Thyroid gland (tissue), 4 donors: ENCODE results near the gene ADAMTS15. TPM values are rescaled to one million over a fixed set of nuclear protein-coding genes. Genes with fewer than 3 reads are reported as not detected.

Source experiments
- DNase-seq, 2 donors: peaks; one replicate each; pipeline ENCODE4 v3.0.0-alpha.2; 2019
- H3K27ac ChIP-seq, 3 donors: fragments of 200-600 bp; sonication (generic); 1 replicate in 2 of 3; 2 replicates in 1 of 3; pipeline ENCODE4 v1.5.1; 2016 to 2019; ENCODE audit warnings: mild to moderate bottlenecking in 1 of 3, moderate library complexity in 1 of 3
- H3K27me3 ChIP-seq: fragments of 200-600 bp; sonication (generic); one replicate; pipeline ENCODE4 v1.5.1; 2019
- H3K36me3 ChIP-seq, 2 donors: fragments of 200-600 bp; sonication (generic); one replicate each; pipeline ENCODE4 v1.5.1; 2016 to 2019
- H3K4me1 ChIP-seq, 2 donors: fragments of 200-600 bp; sonication (generic); one replicate each; pipeline ENCODE4 v1.5.1; 2017 to 2019
- H3K4me3 ChIP-seq, 3 donors: fragments of 200-600 bp; sonication (generic); replicated peaks in 1 of 3; 1 replicate in 2 of 3; 2 replicates in 1 of 3; pipeline ENCODE4 v1.5.1; 2016; ENCODE audit warnings: mild to moderate bottlenecking in 1 of 3
- H3K9me3 ChIP-seq: fragments of 200-600 bp; sonication (generic); one replicate; pipeline ENCODE4 v1.5.1; 2017
- CTCF ChIP-seq, 6 experiments: fragments of 200-600 bp in 3 of 6; fragments of 450-650 bp in 3 of 6; sonication (generic) in 3 of 6; IDR thresholded peaks; one replicate each; pipeline ENCODE4 v1.5.1; 2016 to 2019; ENCODE audit warnings: antibody characterized with exemption in 6 of 6, mild to moderate bottlenecking in 2 of 6, inconsistent platforms in 1 of 6, moderate library complexity in 1 of 6
- POLR2A ChIP-seq, 2 donors: fragments of 450-650 bp; IDR thresholded peaks; one replicate each; pipeline ENCODE4 v1.6.1; 2017; ENCODE audit warnings: antibody characterized with exemption in 2 of 2, mild to moderate bottlenecking in 2 of 2, moderate library complexity in 1 of 2
- WGBS, 2 donors: methylation state at CpG; one replicate each; pipeline ENCODE4 v1.1.5; 2017; 5-methylcytosine and 5-hydroxymethylcytosine counted together
- intact Hi-C: fragments of 100-400 bp; cut with DNase I; formaldehyde crosslinking; loops from one replicate; pipeline ENCODE4 v1.15.1; 2023
- total RNA-seq, 4 donors: library from RNA; depleted of rRNA; stranded (reverse); fragments of >200 nt; gene quantifications; one replicate each; pipeline ENCODE4 v1.2.3, GENCODE V29; 2016

ADAMTS15 gene
- total RNA-seq, 4 donors from 2014 or later, result 11.2 to 29.2 (median 23.5) TPM

- Histone ChIP-seq H3K4me1 (no peaks in the 10 kb centered on the region), H3K9me3 (no peaks in the 10 kb centered on the region), H3K4me3 (no peak overlapping the region), H3K27ac (no peak overlapping the region), H3K27me3 (no peaks in the 10 kb centered on the region), H3K36me3 (no peaks in the 10 kb centered on the region)
- WGBS, 2 donors, result 89 to 93% methylated on average over 5 of the region's 5 CpGs
- intact Hi-C loops, result no loop called here
- no peak for DNase-seq
- no peak for TF ChIP-seq POLR2A (IDR thresholded peaks at IDR 0.05)
- TF ChIP-seq CTCF (IDR thresholded peaks at IDR 0.05), result no peak
Observed at GRCh38 chr11:130488848-130489584, 40.6 kb downstream of the ADAMTS15 start.

GRCh38 chr11:130489716-130490115 lies 41.3 kb downstream of the ADAMTS15 start:
- WGBS, 2 donors, result 93 to 95% methylated on average over 12 of the region's 12 CpGs
- H3K4me1 ChIP-seq, result no peaks in the 10 kb centered on the region
- DNase-seq, result no peak
- H3K9me3 ChIP-seq, result no peaks in the 10 kb centered on the region
- intact Hi-C loops, result no loop called here
- H3K27me3 ChIP-seq, result no peaks in the 10 kb centered on the region
- H3K27ac ChIP-seq, result no peak overlapping the region
- no peak overlapping the region for H3K4me3 ChIP-seq
- TF ChIP-seq POLR2A (IDR thresholded peaks at IDR 0.05), result no peak
- no peaks in the 10 kb centered on the region for H3K36me3 ChIP-seq

GRCh38 chr11:130490682-130491449 lies 42.4 kb downstream of the ADAMTS15 start:
- Histone ChIP-seq H3K9me3 (no peaks in the 10 kb centered on the region), H3K36me3 (no peaks in the 10 kb centered on the region), H3K27me3 (no peaks in the 10 kb centered on the region), H3K27ac (no peak overlapping the region), H3K4me3 (no peak overlapping the region), H3K4me1 (no peaks in the 10 kb centered on the region)
- 91% methylated on average over 7 of the region's 7 CpGs for WGBS, 2 donors
- TF ChIP-seq CTCF (IDR thresholded peaks at IDR 0.05) (no peak), POLR2A (IDR thresholded peaks at IDR 0.05) (no peak)
- intact Hi-C loops, result no loop called here
- no peak for DNase-seq

GRCh38 chr11:130498181-130498580 lies 49.7 kb downstream of the ADAMTS15 start:
- intact Hi-C loops, result no loop called here
- TF ChIP-seq POLR2A (IDR thresholded peaks at IDR 0.05) (no peak), CTCF (IDR thresholded peaks at IDR 0.05) (no peak)
- DNase-seq, result no peak
- H3K4me1 ChIP-seq, result no peaks in the 10 kb centered on the region
- H3K9me3 ChIP-seq, result no peaks in the 10 kb centered on the region
- no peak overlapping the region for H3K27ac ChIP-seq
- H3K4me3 ChIP-seq, result no peak overlapping the region
- no peaks in the 10 kb centered on the region for H3K36me3 ChIP-seq
- no peaks in the 10 kb centered on the region for H3K27me3 ChIP-seq

GRCh38 chr11:130499828-130500227 lies 51.4 kb downstream of the ADAMTS15 start:
- intact Hi-C loops, result no loop called here
- H3K4me3 ChIP-seq, result no peak overlapping the region
- DNase-seq, result no peak
- H3K36me3 ChIP-seq, result no peaks in the 10 kb centered on the region
- no peaks in the 10 kb centered on the region for H3K27me3 ChIP-seq
- H3K4me1 ChIP-seq, result no peaks in the 10 kb centered on the region
- TF ChIP-seq CTCF (IDR thresholded peaks at IDR 0.05) (no peak), POLR2A (IDR thresholded peaks at IDR 0.05) (no peak)
- no peaks in the 10 kb centered on the region for H3K9me3 ChIP-seq
- H3K27ac ChIP-seq, result no peak overlapping the region
